NK-92 (cell line): ENCODE measurements around the gene GOLGA8M.
"Not testable (repeated sequence)": the region's sequence is repeated elsewhere in the genome, so short reads cannot be mapped to it uniquely, and the experiment has no call there.

Experiments
- DNase-seq: peaks from one replicate; lab custom pipeline; 2025; ENCODE audit not compliant: unreplicated experiment; lab: John Stamatoyannopoulos, UW

GOLGA8M gene

DNA sequence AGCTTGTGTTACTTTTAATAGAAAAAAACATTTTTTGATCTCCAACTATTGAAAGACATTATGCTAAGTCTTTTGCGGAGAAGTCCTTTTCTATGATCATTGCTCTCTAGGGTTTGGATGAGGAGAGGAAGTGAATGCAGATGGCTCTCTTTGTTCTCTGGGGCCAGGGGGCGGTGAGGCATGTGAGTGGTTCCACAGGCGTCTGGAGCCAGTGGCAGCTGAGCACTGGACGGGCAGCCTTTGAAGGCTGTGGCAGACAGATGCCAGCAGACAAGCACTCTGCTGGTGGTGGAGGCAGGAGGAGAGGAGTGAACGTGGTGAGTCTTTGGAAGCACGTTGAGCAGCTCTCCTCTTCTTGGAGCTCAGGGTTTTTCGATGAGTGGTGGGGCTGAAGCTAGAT is 51.5 kb downstream of the GOLGA8M start:
- not testable (repeated sequence) for DNase-seq

DNA sequence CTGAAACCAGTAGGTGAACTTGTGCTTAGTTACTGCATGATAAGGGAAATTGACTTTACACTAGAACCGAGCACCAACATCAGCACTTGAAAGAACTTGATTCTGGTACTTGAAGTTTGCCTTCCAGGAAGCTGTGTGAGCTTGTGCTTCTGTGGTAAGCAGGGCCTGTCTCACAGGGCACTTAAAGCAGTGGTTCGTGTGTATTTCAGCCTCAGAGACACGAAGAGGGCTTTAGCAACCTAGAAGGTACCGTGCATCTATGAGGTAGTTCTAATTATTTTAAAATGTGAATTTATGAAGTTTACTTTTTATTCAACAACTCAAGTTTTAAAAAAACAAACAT is 56.2 kb downstream of the GOLGA8M start:
- DNase-seq = not testable (repeated sequence)

DNA sequence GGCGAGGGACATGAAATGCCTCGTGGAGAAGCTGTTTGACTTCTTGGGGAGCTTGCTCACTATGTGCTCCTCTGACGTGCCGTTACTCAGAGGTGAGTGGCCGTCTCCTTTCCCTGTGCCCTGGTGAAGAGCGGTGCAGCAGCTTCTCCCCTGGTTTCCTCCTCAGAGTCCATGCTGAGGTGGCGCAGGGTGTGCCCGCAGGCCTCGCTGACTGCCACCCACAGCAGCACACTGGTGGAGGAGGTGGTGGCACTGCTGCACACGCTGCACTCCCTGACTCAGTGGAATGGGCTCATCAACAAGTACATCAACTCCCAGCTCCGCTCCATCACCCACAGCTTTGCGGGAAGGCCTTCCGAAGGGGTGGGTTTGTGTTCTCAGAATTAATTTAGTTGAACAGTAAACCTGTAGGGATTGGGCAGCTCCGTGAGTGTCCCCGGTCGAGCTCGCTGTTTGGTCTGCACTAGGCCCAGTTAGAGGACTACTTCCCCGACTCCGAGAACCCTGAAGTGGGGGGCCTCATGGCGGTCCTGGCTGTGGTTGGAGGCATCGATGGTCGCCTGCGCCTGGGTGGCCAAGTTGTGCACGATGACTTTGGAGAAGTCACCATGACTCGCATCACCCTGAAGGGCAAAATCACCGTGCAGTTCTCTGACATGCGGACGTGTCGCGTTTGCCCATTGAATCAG is 56.7 kb downstream of the GOLGA8M start:
- not testable (repeated sequence) for DNase-seq

DNA sequence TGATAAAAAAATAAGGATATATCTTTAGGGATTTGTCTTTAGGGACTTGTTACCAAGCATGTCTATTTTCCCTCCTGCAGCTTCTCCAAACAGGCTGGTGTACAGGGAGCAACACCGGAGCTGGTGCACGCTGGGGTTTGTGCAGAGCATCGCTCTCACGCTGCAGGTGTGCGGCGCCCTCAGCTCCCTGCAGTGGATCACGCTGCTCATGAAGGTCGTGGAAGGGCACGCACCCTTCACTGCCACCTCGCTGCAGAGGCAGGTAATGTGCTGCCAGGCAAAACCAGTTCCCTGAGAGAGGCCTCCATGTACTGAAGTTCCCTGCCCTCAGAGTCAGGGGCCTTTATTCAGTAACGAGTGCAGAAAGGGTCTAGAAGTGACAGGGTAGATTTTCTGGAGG is 58.0 kb downstream of the GOLGA8M start:
- DNase-seq = not testable (repeated sequence)

DNA sequence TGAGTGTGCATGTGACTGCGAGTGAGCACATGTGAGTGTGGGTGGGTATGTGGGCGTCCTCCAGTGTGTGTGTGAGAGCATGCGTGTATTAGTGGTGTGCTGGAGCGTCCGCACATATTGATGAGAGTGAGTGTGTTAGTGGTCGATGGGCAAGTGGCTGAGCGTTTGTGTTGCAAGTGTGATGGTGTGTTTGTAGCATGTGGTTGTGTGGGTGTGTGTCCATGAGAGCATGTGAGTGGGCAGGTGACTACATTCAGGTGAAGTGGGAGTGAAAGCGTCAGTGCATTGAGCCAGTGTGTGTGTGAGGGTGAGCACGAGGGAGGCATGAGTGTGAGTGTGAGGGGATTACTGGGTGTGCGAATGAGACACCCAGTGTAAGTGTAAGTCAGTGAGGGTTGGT is 59.7 kb downstream of the GOLGA8M start:
- not testable (repeated sequence) for DNase-seq
